Measurements from ENCODE around the gene FOXP1.

GRCh38 chr3:70992131-70992530 lies 591.4 kb downstream of the FOXP1 start:
- TF ChIP-seq POLR2A (IDR thresholded peaks at IDR 0.05) = no peak
- TF ChIP-seq, protein P1, sequence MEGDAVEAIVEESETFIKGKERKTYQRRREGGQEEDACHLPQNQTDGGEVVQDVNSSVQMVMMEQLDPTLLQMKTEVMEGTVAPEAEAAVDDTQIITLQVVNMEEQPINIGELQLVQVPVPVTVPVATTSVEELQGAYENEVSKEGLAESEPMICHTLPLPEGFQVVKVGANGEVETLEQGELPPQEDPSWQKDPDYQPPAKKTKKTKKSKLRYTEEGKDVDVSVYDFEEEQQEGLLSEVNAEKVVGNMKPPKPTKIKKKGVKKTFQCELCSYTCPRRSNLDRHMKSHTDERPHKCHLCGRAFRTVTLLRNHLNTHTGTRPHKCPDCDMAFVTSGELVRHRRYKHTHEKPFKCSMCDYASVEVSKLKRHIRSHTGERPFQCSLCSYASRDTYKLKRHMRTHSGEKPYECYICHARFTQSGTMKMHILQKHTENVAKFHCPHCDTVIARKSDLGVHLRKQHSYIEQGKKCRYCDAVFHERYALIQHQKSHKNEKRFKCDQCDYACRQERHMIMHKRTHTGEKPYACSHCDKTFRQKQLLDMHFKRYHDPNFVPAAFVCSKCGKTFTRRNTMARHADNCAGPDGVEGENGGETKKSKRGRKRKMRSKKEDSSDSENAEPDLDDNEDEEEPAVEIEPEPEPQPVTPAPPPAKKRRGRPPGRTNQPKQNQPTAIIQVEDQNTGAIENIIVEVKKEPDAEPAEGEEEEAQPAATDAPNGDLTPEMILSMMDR (IDR thresholded peaks at IDR 0.05 in 4 of 5, conservative IDR thresholded peaks at IDR 0.05 in 1 of 5) = no peak
